Activated CD4-positive, alpha-beta memory T cell treated with anti-CD3 and anti-CD28 coated beads, Interleukin-2, amount 10 ng/mL, durations not matched to agents 7 days and 5 days (primary cell): Measurements from ENCODE around the gene ADAMTS17. TPM values are rescaled to one million over a fixed set of nuclear protein-coding genes. Genes with fewer than 3 reads are reported as not detected.
"Not testable (repeated sequence)": the region's sequence is repeated elsewhere in the genome, so short reads cannot be mapped to it uniquely, and the experiment has no call there.

Experiments
- CTCF ChIA-PET: fragments of 350-600 bp; sonication (Branson Sonifier 250); formaldehyde crosslinking; loops from one replicate; lab custom pipeline; 2021; ENCODE audit warnings: antibody characterized with exemption, inconsistent platforms; lab: Charles Lee
- POLR2A ChIA-PET: fragments of 350-600 bp; sonication (Branson Sonifier 250); formaldehyde crosslinking; loops from one replicate; lab custom pipeline; 2021; ENCODE audit warnings: antibody characterized with exemption; lab: Charles Lee
- DNase-seq: peaks from one replicate; pipeline ENCODE4 v3.0.0-alpha.2; 2020
- H3K27ac Mint-ChIP-seq: one replicate; pipeline ENCODE4 v1.8.0; 2021; ENCODE audit warnings: mild to moderate bottlenecking, mixed read lengths
- H3K27me3 Mint-ChIP-seq: one replicate; pipeline ENCODE4 v1.8.0; 2021; ENCODE audit warnings: mixed read lengths
- H3K36me3 Mint-ChIP-seq: one replicate; pipeline ENCODE4 v1.8.0; 2021; ENCODE audit warnings: low read depth, mixed read lengths
- H3K4me1 Mint-ChIP-seq: one replicate; pipeline ENCODE4 v1.8.0; 2021; ENCODE audit warnings: mixed read lengths
- H3K4me3 Mint-ChIP-seq: one replicate; pipeline ENCODE4 v1.8.0; 2021; ENCODE audit warnings: mild to moderate bottlenecking, mixed read lengths
- H3K9me3 Mint-ChIP-seq: one replicate; pipeline ENCODE4 v1.8.0; 2021; ENCODE audit warnings: mixed read lengths
- total RNA-seq, 2 experiments: library from RNA; stranded (reverse); gene quantifications; one replicate each; pipeline ENCODE4 v1.2.3, GENCODE V29; 2021

Gene ADAMTS17
- total RNA-seq, 2 experiments from 2014 or later: 0.38 to 0.68 TPM

DNA sequence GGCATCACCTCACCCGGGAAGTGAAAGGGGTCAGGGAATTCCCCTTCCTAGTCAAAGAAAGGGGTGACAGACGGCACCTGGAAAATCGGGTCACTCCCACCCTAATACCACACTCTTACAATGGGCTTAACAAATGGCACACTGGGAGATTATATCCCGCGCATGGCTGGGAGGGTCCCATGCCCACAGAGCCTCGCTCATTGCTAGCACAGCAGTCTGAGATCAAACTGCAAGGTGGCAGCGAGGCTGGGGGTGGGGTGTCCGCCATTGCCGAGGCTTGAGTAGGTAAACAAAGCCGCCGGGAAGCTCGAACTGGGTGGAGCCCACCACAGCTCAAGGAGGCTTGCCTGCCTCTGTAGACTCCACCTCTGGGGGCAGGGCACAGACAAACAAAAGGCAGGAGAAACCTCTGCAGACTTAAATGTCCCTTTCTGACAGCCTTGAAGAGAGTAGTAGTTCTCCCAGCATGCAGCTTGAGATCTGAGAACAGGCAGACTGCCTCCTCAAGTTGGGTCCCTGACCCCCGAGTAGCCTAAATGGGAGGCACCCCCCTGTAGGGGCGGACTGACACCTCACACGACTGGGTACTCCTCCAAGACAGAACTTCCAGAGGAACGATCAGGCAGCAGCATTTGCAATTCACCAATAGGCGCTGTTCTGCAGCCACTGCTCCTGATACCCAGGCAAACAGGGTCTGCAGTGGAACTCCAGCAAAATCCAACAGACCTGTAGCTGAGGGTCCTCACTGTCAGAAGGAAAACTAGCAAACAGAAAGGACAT, 257.5 kb downstream of the ADAMTS17 start:
- POLR2A ChIA-PET, H3K4me1 Mint-ChIP-seq, H3K27ac Mint-ChIP-seq, H3K36me3 Mint-ChIP-seq, H3K27me3 Mint-ChIP-seq, CTCF ChIA-PET, H3K4me3 Mint-ChIP-seq, DNase-seq, H3K9me3 Mint-ChIP-seq: not testable (repeated sequence)

DNA sequence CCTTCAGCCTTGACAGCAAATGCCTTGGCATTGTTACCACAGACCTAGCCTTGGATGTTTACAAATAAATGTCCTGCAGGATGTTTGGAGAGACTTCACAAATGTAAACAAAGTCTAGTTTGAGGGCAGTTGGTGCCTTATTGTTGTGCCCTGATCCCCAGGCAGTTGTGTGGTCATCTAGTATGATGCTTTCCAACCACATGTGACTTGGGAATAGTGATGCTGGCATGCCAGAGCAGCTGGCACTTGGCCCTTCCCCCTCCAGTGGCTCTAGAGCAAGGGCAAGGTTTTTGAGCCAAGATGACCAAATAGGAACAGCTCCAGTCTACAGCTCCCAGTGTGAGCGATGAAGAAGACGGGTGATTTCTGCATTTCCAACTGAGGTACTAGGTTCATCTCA, 258.2 kb downstream of the ADAMTS17 start:
- peaks cover 3% of the 10 kb centered on the region for H3K9me3 Mint-ChIP-seq
- H3K4me3 Mint-ChIP-seq: no peak overlapping the region
- ChIA-PET POLR2A (no interaction called here), CTCF (no interaction called here)
- H3K27me3 Mint-ChIP-seq: no peaks in the 10 kb centered on the region
- H3K4me1 Mint-ChIP-seq: no peaks in the 10 kb centered on the region
- DNase-seq: no peak
- H3K27ac Mint-ChIP-seq: no peak overlapping the region
- no peaks in the 10 kb centered on the region for H3K36me3 Mint-ChIP-seq

DNA sequence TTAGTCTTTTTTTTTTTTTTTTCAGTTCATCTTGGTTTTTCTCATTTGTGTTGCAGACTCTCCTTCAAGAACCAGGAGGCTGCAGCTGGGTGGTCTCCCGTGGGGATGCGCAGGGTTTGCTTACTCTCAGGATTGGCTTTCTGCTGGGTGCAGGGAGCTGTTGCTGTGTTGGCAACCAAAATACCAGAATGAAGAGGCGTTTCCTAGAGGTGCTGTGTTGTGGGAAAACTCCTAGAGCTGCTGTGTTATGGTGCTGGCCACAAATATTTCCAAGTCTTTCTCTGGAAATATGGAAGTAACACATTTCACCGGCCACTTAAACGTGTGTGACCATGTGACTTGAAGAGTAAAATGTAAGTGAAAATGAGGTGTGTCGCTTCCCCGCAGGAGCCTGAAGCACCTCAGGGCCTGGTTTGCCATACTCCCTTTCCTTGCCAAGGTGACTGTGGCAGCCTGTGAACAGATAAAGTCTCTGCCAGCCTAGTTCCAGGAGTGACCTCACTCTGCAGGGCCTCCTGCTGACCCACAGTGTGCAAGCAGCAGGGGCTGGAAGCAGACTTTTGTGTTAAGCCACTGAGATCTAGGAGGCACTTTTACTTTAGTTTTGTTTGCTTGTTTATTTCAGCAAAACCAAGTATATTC, 258.9 kb downstream of the ADAMTS17 start:
- H3K4me1 Mint-ChIP-seq: no peaks in the 10 kb centered on the region
- H3K27me3 Mint-ChIP-seq: no peaks in the 10 kb centered on the region
- ChIA-PET CTCF (no interaction called here), POLR2A (no interaction called here)
- H3K4me3 Mint-ChIP-seq: no peak overlapping the region
- H3K36me3 Mint-ChIP-seq: no peaks in the 10 kb centered on the region
- no peak overlapping the region for H3K27ac Mint-ChIP-seq
- DNase-seq: no peak
- peaks cover 3% of the 10 kb centered on the region for H3K9me3 Mint-ChIP-seq

- Mint-ChIP-seq H3K27ac (no peak overlapping the region), H3K4me1 (no peaks in the 10 kb centered on the region), H3K36me3 (no peaks in the 10 kb centered on the region), H3K27me3 (no peaks in the 10 kb centered on the region), H3K9me3 (peaks cover 3% of the 10 kb centered on the region), H3K4me3 (no peak overlapping the region)
- DNase-seq: no peak
- ChIA-PET CTCF (no interaction called here), POLR2A (no interaction called here)
Measured at GRCh38 chr15:100081454-100081853, 260.3 kb downstream of the ADAMTS17 start.

DNA sequence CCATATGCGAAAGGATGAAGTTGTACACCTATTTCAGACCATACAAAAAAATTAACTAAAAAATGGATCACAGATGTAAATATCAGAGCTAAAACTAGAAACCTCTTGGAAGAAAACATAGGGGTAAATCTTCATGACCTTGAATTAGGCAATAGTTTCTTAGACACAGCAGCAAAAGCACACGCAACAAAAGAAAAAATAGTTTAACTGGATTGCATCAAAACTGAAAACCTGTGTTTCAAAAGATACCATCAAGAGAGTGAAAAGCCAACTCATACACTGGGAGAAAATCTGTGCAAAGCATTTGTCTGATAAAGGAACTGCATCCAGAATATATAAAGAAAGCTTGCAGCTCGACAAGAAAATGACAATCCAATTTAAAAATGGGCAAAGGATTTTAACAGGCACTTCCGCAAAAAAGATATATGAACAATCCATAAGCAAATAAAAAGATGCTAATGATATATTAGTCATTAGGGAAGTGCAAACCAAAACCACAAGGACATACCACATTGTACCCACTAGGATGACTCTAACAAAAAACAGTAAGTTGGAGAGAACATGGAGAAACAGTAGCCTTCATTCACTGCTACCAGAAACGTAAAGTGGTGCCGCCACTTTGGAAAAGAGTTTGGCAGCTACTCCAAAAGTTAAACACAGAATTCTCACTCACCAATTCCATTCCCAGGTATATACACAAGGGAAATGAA, 263.1 kb downstream of the ADAMTS17 start:
- ChIA-PET CTCF (interaction anchor here (0.6 kb wide), 1 partner anchor 1528 kb away, joined by 3 read pairs; no protein-coding TSS in a partner anchor), POLR2A (no interaction called here)
- DNase-seq: no peak
- H3K27me3 Mint-ChIP-seq: no peaks in the 10 kb centered on the region
- peaks cover 1% of the 10 kb centered on the region for H3K9me3 Mint-ChIP-seq
- H3K4me3 Mint-ChIP-seq: no peak overlapping the region
- H3K27ac Mint-ChIP-seq: no peak overlapping the region
- no peaks in the 10 kb centered on the region for H3K4me1 Mint-ChIP-seq
- H3K36me3 Mint-ChIP-seq: no peaks in the 10 kb centered on the region

GRCh38 chr15:100075229-100075628, 266.5 kb downstream of the ADAMTS17 start:
- Mint-ChIP-seq H3K27me3 (no peaks in the 10 kb centered on the region), H3K27ac (no peak overlapping the region), H3K4me1 (no peaks in the 10 kb centered on the region), H3K36me3 (no peaks in the 10 kb centered on the region), H3K9me3 (no peaks in the 10 kb centered on the region), H3K4me3 (no peak overlapping the region)
- CTCF ChIA-PET: no interaction called here
- no peak for DNase-seq
- POLR2A ChIA-PET: no interaction called here

DNA sequence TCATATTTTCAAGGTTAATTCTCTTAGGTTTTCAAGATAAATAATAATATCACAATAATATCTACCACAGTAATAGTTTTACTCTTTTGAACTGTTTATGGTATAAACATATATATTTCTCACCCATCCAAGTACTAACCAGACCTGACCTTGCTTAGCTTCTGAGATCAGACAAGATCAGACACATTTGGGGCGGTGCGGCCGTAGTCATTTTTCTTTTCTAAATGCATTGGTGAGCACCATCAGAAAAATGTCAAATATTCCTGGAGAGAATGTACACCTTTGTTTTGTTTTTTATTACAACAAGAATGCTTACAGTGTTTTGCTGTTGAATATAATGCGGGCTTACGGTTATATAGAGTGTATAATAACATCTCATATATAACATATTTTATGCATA, 267.8 kb downstream of the ADAMTS17 start:
- Mint-ChIP-seq H3K4me3 (no peak overlapping the region), H3K27ac (no peak overlapping the region), H3K36me3 (no peaks in the 10 kb centered on the region), H3K27me3 (no peaks in the 10 kb centered on the region), H3K4me1 (no peaks in the 10 kb centered on the region), H3K9me3 (no peaks in the 10 kb centered on the region)
- CTCF ChIA-PET: no interaction called here
- no peak for DNase-seq
- POLR2A ChIA-PET: no interaction called here

DNA sequence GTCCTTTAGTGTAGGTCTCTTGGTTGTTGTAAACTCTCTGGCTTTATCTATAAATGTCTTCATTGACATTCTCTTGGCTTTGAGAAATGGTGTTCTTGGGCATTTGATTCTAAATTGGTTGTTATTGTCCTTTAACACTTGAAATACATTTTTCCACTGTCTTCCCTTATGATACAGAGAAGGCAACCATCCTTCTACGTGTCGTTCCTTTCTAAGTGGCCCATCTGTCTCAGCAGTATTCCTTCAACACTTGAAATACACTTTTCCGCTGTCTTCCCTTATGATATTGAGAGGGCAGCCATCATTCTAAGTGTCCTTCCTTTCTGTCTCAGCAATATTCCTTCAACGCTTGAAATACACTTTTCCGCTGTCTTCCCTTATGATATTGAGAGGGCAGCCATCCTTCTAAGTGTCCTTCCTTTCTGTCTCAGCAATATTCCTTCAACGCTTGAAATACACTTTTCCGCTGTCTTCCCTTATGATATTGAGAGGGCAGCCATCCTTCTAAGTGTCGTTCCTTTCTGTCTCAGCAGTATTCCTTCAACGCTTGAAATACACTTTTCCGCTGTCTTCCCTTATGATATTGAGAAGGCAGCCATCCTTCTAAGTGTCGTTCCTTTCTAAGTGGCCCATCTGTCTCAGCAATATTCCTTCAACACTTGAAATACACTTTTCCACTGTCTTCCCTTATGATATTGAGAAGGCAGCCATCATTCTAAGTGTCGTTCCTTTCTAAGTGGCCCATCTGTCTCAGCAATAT, 275.1 kb downstream of the ADAMTS17 start:
- H3K27me3 Mint-ChIP-seq, CTCF ChIA-PET, POLR2A ChIA-PET, H3K4me3 Mint-ChIP-seq, DNase-seq, H3K36me3 Mint-ChIP-seq, H3K9me3 Mint-ChIP-seq, H3K27ac Mint-ChIP-seq, H3K4me1 Mint-ChIP-seq: not testable (repeated sequence)

GRCh38 chr15:100061944-100062343, 279.8 kb downstream of the ADAMTS17 start:
- Mint-ChIP-seq H3K4me1 (no peaks in the 10 kb centered on the region), H3K9me3 (no peaks in the 10 kb centered on the region), H3K36me3 (no peaks in the 10 kb centered on the region), H3K27ac (no peak overlapping the region), H3K27me3 (no peaks in the 10 kb centered on the region), H3K4me3 (no peak overlapping the region)
- POLR2A ChIA-PET: no interaction called here
- CTCF ChIA-PET: no interaction called here
- no peak for DNase-seq

GRCh38 chr15:100060276-100060926, 281.4 kb downstream of the ADAMTS17 start:
- Mint-ChIP-seq H3K4me1 (no peaks in the 10 kb centered on the region), H3K27ac (no peak overlapping the region), H3K9me3 (no peaks in the 10 kb centered on the region), H3K36me3 (no peaks in the 10 kb centered on the region), H3K4me3 (no peak overlapping the region), H3K27me3 (no peaks in the 10 kb centered on the region)
- CTCF ChIA-PET: no interaction called here
- DNase-seq: no peak
- POLR2A ChIA-PET: no interaction called here

DNA sequence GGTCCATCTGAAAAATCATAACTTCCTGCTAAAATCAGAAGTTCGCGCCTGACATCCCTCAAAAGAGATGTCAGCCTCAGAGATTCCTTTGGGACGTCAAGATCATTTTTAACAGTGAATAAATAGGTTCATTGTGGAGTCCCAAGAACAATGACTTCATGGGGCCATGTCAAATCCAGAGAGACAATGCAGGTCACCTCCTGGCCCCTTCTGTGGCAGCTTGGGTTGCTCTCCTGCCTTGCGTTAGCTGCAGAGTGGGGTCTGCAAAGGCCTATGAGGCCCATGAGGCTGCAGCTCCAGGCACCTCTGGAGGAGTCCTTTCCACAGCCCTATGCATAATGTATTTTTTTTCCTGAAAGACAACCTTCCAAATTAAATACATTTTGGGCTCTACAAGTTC, 282.3 kb downstream of the ADAMTS17 start:
- H3K27me3 Mint-ChIP-seq: no peaks in the 10 kb centered on the region
- DNase-seq: no peak
- no peak overlapping the region for H3K27ac Mint-ChIP-seq
- no peaks in the 10 kb centered on the region for H3K36me3 Mint-ChIP-seq
- no peak overlapping the region for H3K4me3 Mint-ChIP-seq
- POLR2A ChIA-PET: no interaction called here
- CTCF ChIA-PET: no interaction called here
- no peaks in the 10 kb centered on the region for H3K4me1 Mint-ChIP-seq
- no peaks in the 10 kb centered on the region for H3K9me3 Mint-ChIP-seq

DNA sequence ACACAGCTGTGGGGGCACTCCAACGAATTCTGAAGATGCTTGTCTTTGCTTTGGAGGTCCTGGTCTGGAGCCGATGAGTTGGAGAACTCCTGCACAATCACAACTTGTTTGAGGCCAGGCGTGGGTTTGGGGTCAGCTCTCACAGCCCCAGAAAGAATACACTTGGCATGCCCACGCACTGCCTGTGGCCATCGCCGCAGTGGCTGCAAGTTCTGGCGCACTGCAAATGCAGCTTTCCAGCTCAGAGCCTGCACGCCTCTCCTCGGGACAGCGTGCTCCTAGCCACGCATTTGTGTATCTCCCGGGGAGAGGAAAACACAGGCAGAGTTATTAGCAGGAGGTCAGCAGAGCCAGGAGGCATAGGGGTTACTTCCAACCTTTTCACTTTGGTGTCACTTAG, 282.7 kb downstream of the ADAMTS17 start:
- Mint-ChIP-seq H3K4me3 (no peak overlapping the region), H3K27me3 (no peaks in the 10 kb centered on the region), H3K9me3 (no peaks in the 10 kb centered on the region), H3K36me3 (no peaks in the 10 kb centered on the region), H3K4me1 (no peaks in the 10 kb centered on the region), H3K27ac (no peak overlapping the region)
- no peak for DNase-seq
- CTCF ChIA-PET: no interaction called here
- POLR2A ChIA-PET: no interaction called here

GRCh38 chr15:100058458-100058857, 283.3 kb downstream of the ADAMTS17 start:
- no peaks in the 10 kb centered on the region for H3K36me3 Mint-ChIP-seq
- CTCF ChIA-PET: no interaction called here
- POLR2A ChIA-PET: no interaction called here

More at GRCh38 chr15:100058458-100058857, 283.3 kb downstream of the ADAMTS17 start:
- no peak overlapping the region for H3K27ac Mint-ChIP-seq
- H3K4me3 Mint-ChIP-seq: no peak overlapping the region
- no peaks in the 10 kb centered on the region for H3K27me3 Mint-ChIP-seq
- DNase-seq: no peak
- no peaks in the 10 kb centered on the region for H3K4me1 Mint-ChIP-seq
- H3K9me3 Mint-ChIP-seq: no peaks in the 10 kb centered on the region
